ENCODE data around the gene ZNF530.

ZNF530 gene

DNA sequence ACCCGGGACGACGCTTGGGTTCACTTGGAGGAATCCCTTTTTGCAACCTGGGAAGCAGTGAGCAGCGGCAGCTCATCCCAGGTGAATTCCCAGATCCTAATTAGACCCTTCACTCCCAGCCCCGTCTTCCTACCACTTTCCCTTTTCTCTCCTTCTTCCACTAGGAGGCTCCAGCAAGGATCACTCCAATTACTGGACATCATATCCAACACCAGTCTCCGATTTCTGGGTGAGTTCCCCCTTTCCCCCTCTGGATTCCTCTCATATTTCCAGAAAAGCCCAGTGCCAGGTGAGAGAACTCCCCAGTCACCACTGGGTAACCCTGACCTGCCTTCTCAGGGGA, 51.9 kb downstream of the ZNF530 start:
- H3K4me3 ChIP-seq (ENCODE audit: low read depth in 1 of 2, low read length in 2 of 2): peak overlapping the region in 1 of 2 donors; percentile 14
- H3K9me3 ChIP-seq (ENCODE audit: control insufficient read depth in 1 of 2, low read length in 2 of 2): peaks cover 6 to 18% of the 10 kb centered on the region in 2 donors
- H3K27me3 ChIP-seq (ENCODE audit: low read depth, low read length): no peaks in the 10 kb centered on the region
- H3K36me3 ChIP-seq (ENCODE audit: control insufficient read depth in 1 of 2, insufficient read depth in 2 of 2, low read length in 2 of 2): no peaks in the 10 kb centered on the region
- H3K27ac ChIP-seq (ENCODE audit: low read length): no peak overlapping the region
- H3K4me1 ChIP-seq (ENCODE audit: control insufficient read depth in 1 of 2, insufficient read depth in 2 of 2, low read length in 2 of 2): no peaks in the 10 kb centered on the region

DNA sequence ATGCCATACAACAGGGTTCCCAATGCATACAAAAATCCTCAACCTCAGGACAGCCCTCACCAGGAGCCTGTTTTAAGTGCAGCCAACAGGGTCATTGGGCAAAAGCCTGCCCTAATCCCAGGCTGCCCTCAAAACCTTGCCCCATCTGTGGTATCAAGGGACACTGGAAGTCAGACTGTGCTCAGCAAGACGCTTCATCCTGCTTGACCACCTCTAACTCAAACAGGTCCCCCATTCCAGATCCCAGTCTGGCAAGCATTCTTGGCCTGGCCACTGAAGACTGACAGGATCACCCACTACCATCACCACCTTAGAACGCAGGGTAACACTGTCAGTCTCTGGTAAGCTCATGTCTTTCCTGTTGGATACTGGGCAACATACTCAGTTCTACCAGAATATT, 54.0 kb downstream of the ZNF530 start:
- Histone ChIP-seq H3K27me3 (ENCODE audit: low read depth, low read length) (no peaks in the 10 kb centered on the region), H3K36me3 (ENCODE audit: control insufficient read depth in 1 of 2, insufficient read depth in 2 of 2, low read length in 2 of 2) (no peaks in the 10 kb centered on the region), H3K4me1 (ENCODE audit: control insufficient read depth in 1 of 2, insufficient read depth in 2 of 2, low read length in 2 of 2) (no peaks in the 10 kb centered on the region), H3K27ac (ENCODE audit: low read length) (no peak overlapping the region), H3K4me3 (ENCODE audit: low read depth in 1 of 2, low read length in 2 of 2) (no peak overlapping the region), H3K9me3 (ENCODE audit: control insufficient read depth in 1 of 2, low read length in 2 of 2) (peaks cover 6 to 18% of the 10 kb centered on the region in 2 donors)

DNA sequence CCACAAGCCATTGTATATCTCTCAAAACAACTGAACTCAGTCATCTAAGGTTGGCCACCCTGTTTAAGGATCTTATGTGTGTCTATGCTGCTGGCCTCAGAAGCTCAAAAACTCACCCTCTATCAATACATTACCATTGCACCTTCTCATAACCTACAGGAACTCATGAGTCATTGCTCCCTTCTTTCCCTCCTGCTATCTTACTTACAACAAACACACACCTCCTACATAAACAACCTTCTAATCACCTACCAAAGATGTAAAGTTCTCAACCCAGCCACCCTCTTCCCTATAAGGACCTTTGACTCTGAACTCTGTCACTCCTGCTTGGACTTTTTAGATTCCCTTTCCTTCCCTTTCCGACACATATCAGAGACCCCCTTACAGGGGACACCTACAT, 55.8 kb downstream of the ZNF530 start:
- H3K36me3 ChIP-seq (ENCODE audit: control insufficient read depth in 1 of 2, insufficient read depth in 2 of 2, low read length in 2 of 2): no peaks in the 10 kb centered on the region
- H3K4me3 ChIP-seq (ENCODE audit: low read depth in 1 of 2, low read length in 2 of 2): no peak overlapping the region
- no peak overlapping the region for H3K27ac ChIP-seq (ENCODE audit: low read length)
- H3K27me3 ChIP-seq (ENCODE audit: low read depth, low read length): no peaks in the 10 kb centered on the region
- H3K4me1 ChIP-seq (ENCODE audit: control insufficient read depth in 1 of 2, insufficient read depth in 2 of 2, low read length in 2 of 2): no peaks in the 10 kb centered on the region
- peaks cover 3 to 18% of the 10 kb centered on the region in 2 donors for H3K9me3 ChIP-seq (ENCODE audit: control insufficient read depth in 1 of 2, low read length in 2 of 2)

DNA sequence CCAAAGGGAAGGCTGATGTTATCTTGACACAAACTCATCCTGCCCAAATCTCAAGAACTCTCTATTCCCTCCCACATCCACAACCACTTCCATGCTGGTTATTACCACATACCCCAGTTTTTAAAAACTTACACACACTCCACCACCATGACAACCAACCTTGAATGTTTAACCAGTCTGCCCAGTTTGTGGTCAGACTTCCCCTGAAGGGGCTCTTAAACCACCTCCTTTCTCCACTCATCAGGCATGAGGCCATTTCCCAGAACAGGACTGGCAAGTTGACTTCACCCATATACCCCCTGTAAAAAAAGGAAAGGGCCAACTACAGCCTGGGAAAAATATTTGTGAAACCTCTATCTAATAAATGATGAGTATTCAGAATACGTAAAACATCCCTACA, 56.7 kb downstream of the ZNF530 start:
- H3K9me3 ChIP-seq (ENCODE audit: control insufficient read depth in 1 of 2, low read length in 2 of 2): peaks cover 3 to 18% of the 10 kb centered on the region in 2 donors
- no peaks in the 10 kb centered on the region for H3K27me3 ChIP-seq (ENCODE audit: low read depth, low read length)
- no peak overlapping the region for H3K27ac ChIP-seq (ENCODE audit: low read length)
- no peaks in the 10 kb centered on the region for H3K36me3 ChIP-seq (ENCODE audit: control insufficient read depth in 1 of 2, insufficient read depth in 2 of 2, low read length in 2 of 2)
- no peak overlapping the region for H3K4me3 ChIP-seq (ENCODE audit: low read depth in 1 of 2, low read length in 2 of 2)
- H3K4me1 ChIP-seq (ENCODE audit: control insufficient read depth in 1 of 2, insufficient read depth in 2 of 2, low read length in 2 of 2): no peaks in the 10 kb centered on the region
